ENCODE measurements around the gene NOCT.
"Not testable (repeated sequence)": the region's sequence is repeated elsewhere in the genome, so short reads cannot be mapped to it uniquely, and the experiment has no call there.

NOCT gene

GRCh38 chr4:138983690-138984089, 31.9 kb upstream of the NOCT start:
- 95% methylated on average over 5 of the region's 5 CpGs for WGBS
- no peaks in the 10 kb centered on the region for H3K9me3 ChIP-seq (ENCODE audit: insufficient read depth, low read depth, low read length)
- H3K4me1 ChIP-seq (ENCODE audit: insufficient read depth, low read length), result peaks cover 9% of the 10 kb centered on the region; the same call in 1 of the 2 replicates
- H3K4me3 ChIP-seq (ENCODE audit: low read length), result no peak overlapping the region
- H3K36me3 ChIP-seq (ENCODE audit: insufficient read depth, low read length), result no peaks in the 10 kb centered on the region
- H3K9ac ChIP-seq (ENCODE audit: low read depth, low read length), result no peak overlapping the region
- H3K27ac ChIP-seq (ENCODE audit: low read depth, low read length), result no peak overlapping the region
- H3K27me3 ChIP-seq (ENCODE audit: insufficient read depth, low read length), result no peaks in the 10 kb centered on the region

- WGBS, result no CpG with 5 or more reads among the region's 1 CpG
- H3K9me3 ChIP-seq (ENCODE audit: insufficient read depth, low read depth, low read length), result no peaks in the 10 kb centered on the region
- H3K9ac ChIP-seq (ENCODE audit: low read depth, low read length), result no peak overlapping the region
- no peak overlapping the region for H3K27ac ChIP-seq (ENCODE audit: low read depth, low read length)
- H3K27me3 ChIP-seq (ENCODE audit: insufficient read depth, low read length), result no peaks in the 10 kb centered on the region
- no peaks in the 10 kb centered on the region for H3K36me3 ChIP-seq (ENCODE audit: insufficient read depth, low read length)
- H3K4me1 ChIP-seq (ENCODE audit: insufficient read depth, low read length), result peaks cover 7% of the 10 kb centered on the region; the same call in 1 of the 2 replicates
- no peak overlapping the region for H3K4me3 ChIP-seq (ENCODE audit: low read length)
These were observed 30.9 kb upstream of the NOCT start for GRCh38 chr4:138984647-138985046.

GRCh38 chr4:138992676-138993075, 22.9 kb upstream of the NOCT start:
- WGBS, result 85% methylated on average over 2 of the region's 2 CpGs
- no peaks in the 10 kb centered on the region for H3K36me3 ChIP-seq (ENCODE audit: insufficient read depth, low read length)
- H3K4me1 ChIP-seq (ENCODE audit: insufficient read depth, low read length), result no peaks in the 10 kb centered on the region
- no peak overlapping the region for H3K27ac ChIP-seq (ENCODE audit: low read depth, low read length)
- H3K9me3 ChIP-seq (ENCODE audit: insufficient read depth, low read depth, low read length), result no peaks in the 10 kb centered on the region
- H3K27me3 ChIP-seq (ENCODE audit: insufficient read depth, low read length), result no peaks in the 10 kb centered on the region
- no peak overlapping the region for H3K4me3 ChIP-seq (ENCODE audit: low read length)
- H3K9ac ChIP-seq (ENCODE audit: low read depth, low read length), result no peak overlapping the region

- H3K27ac ChIP-seq (ENCODE audit: low read depth, low read length), result no peak overlapping the region
- 83% methylated on average over 6 of the region's 6 CpGs for WGBS
These were observed 19.5 kb upstream of the NOCT start for GRCh38 chr4:138996090-138996489.

GRCh38 chr4:138999666-139000065, 15.9 kb upstream of the NOCT start:
- no peak overlapping the region for H3K4me3 ChIP-seq (ENCODE audit: low read length)
- WGBS, result 96% methylated on average over 6 of the region's 6 CpGs

More at GRCh38 chr4:138996090-138996489, 19.5 kb upstream of the NOCT start:
- Histone ChIP-seq H3K9ac (ENCODE audit: low read depth, low read length) (no peak overlapping the region), H3K36me3 (ENCODE audit: insufficient read depth, low read length) (no peaks in the 10 kb centered on the region), H3K4me1 (ENCODE audit: insufficient read depth, low read length) (no peaks in the 10 kb centered on the region), H3K4me3 (ENCODE audit: low read length) (no peak overlapping the region), H3K27me3 (ENCODE audit: insufficient read depth, low read length) (no peaks in the 10 kb centered on the region), H3K9me3 (ENCODE audit: insufficient read depth, low read depth, low read length) (no peaks in the 10 kb centered on the region)

GRCh38 chr4:139000134-139000533, 15.4 kb upstream of the NOCT start:
- not testable (repeated sequence) for H3K4me1 ChIP-seq (ENCODE audit: insufficient read depth, low read length); H3K9me3 ChIP-seq (ENCODE audit: insufficient read depth, low read depth, low read length); H3K9ac ChIP-seq (ENCODE audit: low read depth, low read length); H3K4me3 ChIP-seq (ENCODE audit: low read length); H3K36me3 ChIP-seq (ENCODE audit: insufficient read depth, low read length); H3K27ac ChIP-seq (ENCODE audit: low read depth, low read length); H3K27me3 ChIP-seq (ENCODE audit: insufficient read depth, low read length)
- WGBS, result 91% methylated on average over 5 of the region's 5 CpGs

More at GRCh38 chr4:138999666-139000065, 15.9 kb upstream of the NOCT start:
- no peaks in the 10 kb centered on the region for H3K36me3 ChIP-seq (ENCODE audit: insufficient read depth, low read length)
- no peaks in the 10 kb centered on the region for H3K9me3 ChIP-seq (ENCODE audit: insufficient read depth, low read depth, low read length)
- H3K27me3 ChIP-seq (ENCODE audit: insufficient read depth, low read length), result no peaks in the 10 kb centered on the region
- H3K27ac ChIP-seq (ENCODE audit: low read depth, low read length), result no peak overlapping the region
- H3K4me1 ChIP-seq (ENCODE audit: insufficient read depth, low read length), result no peaks in the 10 kb centered on the region
- H3K9ac ChIP-seq (ENCODE audit: low read depth, low read length), result no peak overlapping the region

- not testable (repeated sequence) for H3K4me1 ChIP-seq (ENCODE audit: insufficient read depth, low read length); H3K36me3 ChIP-seq (ENCODE audit: insufficient read depth, low read length); H3K27me3 ChIP-seq (ENCODE audit: insufficient read depth, low read length); H3K27ac ChIP-seq (ENCODE audit: low read depth, low read length); H3K9me3 ChIP-seq (ENCODE audit: insufficient read depth, low read depth, low read length); H3K4me3 ChIP-seq (ENCODE audit: low read length); H3K9ac ChIP-seq (ENCODE audit: low read depth, low read length)
- WGBS, result 94% methylated on average over 7 of the region's 7 CpGs
These were observed 14.2 kb upstream of the NOCT start for GRCh38 chr4:139001430-139001829.

- not testable (repeated sequence) for H3K4me3 ChIP-seq (ENCODE audit: low read length); H3K9ac ChIP-seq (ENCODE audit: low read depth, low read length); H3K27me3 ChIP-seq (ENCODE audit: insufficient read depth, low read length); H3K9me3 ChIP-seq (ENCODE audit: insufficient read depth, low read depth, low read length); H3K36me3 ChIP-seq (ENCODE audit: insufficient read depth, low read length); H3K4me1 ChIP-seq (ENCODE audit: insufficient read depth, low read length); H3K27ac ChIP-seq (ENCODE audit: low read depth, low read length)
- WGBS, result 95% methylated on average over 3 of the region's 4 CpGs
These were observed 11.9 kb upstream of the NOCT start for GRCh38 chr4:139003668-139004067.

GRCh38 chr4:139005774-139006173, 9.8 kb upstream of the NOCT start:
- Histone ChIP-seq H3K4me1 (ENCODE audit: insufficient read depth, low read length) (no peaks in the 10 kb centered on the region), H3K4me3 (ENCODE audit: low read length) (no peak overlapping the region), H3K27me3 (ENCODE audit: insufficient read depth, low read length) (no peaks in the 10 kb centered on the region), H3K36me3 (ENCODE audit: insufficient read depth, low read length) (no peaks in the 10 kb centered on the region), H3K9ac (ENCODE audit: low read depth, low read length) (no peak overlapping the region), H3K9me3 (ENCODE audit: insufficient read depth, low read depth, low read length) (0 out of 2 replicates have a peak, but pooled peaks cover 7% of the 10 kb centered on the region), H3K27ac (ENCODE audit: low read depth, low read length) (no peak overlapping the region)
- 96% methylated on average over 4 of the region's 5 CpGs for WGBS

GRCh38 chr4:139007640-139008039, 7.9 kb upstream of the NOCT start:
- WGBS, result 92% methylated on average over 2 of the region's 2 CpGs
- H3K27ac ChIP-seq (ENCODE audit: low read depth, low read length), result no peak overlapping the region
- H3K4me3 ChIP-seq (ENCODE audit: low read length), result no peak overlapping the region
- 0 out of 2 replicates have a peak, but pooled peaks cover 7% of the 10 kb centered on the region for H3K9me3 ChIP-seq (ENCODE audit: insufficient read depth, low read depth, low read length)
- no peak overlapping the region for H3K9ac ChIP-seq (ENCODE audit: low read depth, low read length)
- H3K36me3 ChIP-seq (ENCODE audit: insufficient read depth, low read length), result no peaks in the 10 kb centered on the region
- no peaks in the 10 kb centered on the region for H3K27me3 ChIP-seq (ENCODE audit: insufficient read depth, low read length)
- H3K4me1 ChIP-seq (ENCODE audit: insufficient read depth, low read length), result 0 out of 2 replicates have a peak, but pooled peaks cover 2% of the 10 kb centered on the region

- H3K4me3 ChIP-seq (ENCODE audit: low read length); H3K27ac ChIP-seq (ENCODE audit: low read depth, low read length); H3K4me1 ChIP-seq (ENCODE audit: insufficient read depth, low read length); H3K36me3 ChIP-seq (ENCODE audit: insufficient read depth, low read length); H3K27me3 ChIP-seq (ENCODE audit: insufficient read depth, low read length); H3K9me3 ChIP-seq (ENCODE audit: insufficient read depth, low read depth, low read length); H3K9ac ChIP-seq (ENCODE audit: low read depth, low read length): not testable (repeated sequence)
- WGBS, result 97% methylated on average over 7 of the region's 7 CpGs
These were observed 7.3 kb upstream of the NOCT start for GRCh38 chr4:139008278-139008677.

GRCh38 chr4:139009702-139010101, 5.9 kb upstream of the NOCT start:
- 0 out of 2 replicates have a peak, but pooled peaks cover 7% of the 10 kb centered on the region for H3K9me3 ChIP-seq (ENCODE audit: insufficient read depth, low read depth, low read length)
- no peak overlapping the region for H3K4me3 ChIP-seq (ENCODE audit: low read length)
- H3K36me3 ChIP-seq (ENCODE audit: insufficient read depth, low read length), result no peaks in the 10 kb centered on the region
- 62% methylated on average over 1 of the region's 1 CpG for WGBS
- H3K9ac ChIP-seq (ENCODE audit: low read depth, low read length), result no peak overlapping the region
- H3K4me1 ChIP-seq (ENCODE audit: insufficient read depth, low read length), result peaks cover 16% of the 10 kb centered on the region
- H3K27ac ChIP-seq (ENCODE audit: low read depth, low read length), result no peak overlapping the region
- no peaks in the 10 kb centered on the region for H3K27me3 ChIP-seq (ENCODE audit: insufficient read depth, low read length)
